Measurements from ENCODE around the gene B3GNT4.

DNA sequence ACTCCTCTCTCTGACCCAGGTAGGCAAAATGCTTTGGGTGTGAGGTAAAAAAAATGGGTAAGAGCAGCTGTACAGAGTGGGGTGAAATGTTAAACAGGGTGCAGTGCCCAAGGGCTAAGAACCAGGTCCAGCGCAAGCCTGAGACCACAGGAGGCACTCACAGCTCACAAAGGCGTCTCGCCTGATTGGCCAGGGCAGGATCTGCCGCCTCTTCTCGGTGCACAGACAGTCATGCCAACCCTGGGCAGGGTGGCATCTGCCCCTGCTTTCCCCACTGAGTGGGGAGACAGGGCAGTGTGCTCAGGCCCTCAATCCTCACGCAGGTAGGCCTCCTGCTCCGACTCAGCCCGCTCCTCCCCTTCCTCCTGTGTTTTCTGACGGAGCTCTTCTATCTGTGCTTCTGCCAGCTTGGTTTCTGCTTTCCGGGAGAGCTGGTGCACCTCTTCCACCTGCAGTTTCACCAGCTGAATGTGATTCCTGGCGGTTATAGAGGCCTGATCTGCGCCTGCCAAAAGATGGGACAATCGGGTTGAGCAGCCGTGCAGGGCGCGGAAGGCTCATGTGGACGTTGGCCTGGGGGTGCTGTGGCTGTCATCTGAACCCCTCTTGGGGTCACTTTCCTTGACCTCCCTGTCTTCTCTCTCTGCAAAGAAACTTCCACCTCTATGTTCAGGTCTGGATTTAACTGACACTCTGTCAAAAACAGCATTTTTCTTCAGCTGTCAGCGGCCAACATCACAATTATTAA is 4.7 kb downstream of the B3GNT4 start:
- TF ChIP-seq SNAI2 (CRISPR knock-in tag; IDR thresholded peaks at IDR 0.05) (no peak), ARNTL (CRISPR knock-in tag; IDR thresholded peaks at IDR 0.05; ENCODE audit: borderline replicate concordance, low read depth) (no peak), PATZ1 (CRISPR knock-in tag; IDR thresholded peaks at IDR 0.05; ENCODE audit: borderline replicate concordance) (no peak), TSHZ2 (CRISPR knock-in tag; IDR thresholded peaks at IDR 0.05) (no peak), ZC3H10 (CRISPR knock-in tag; IDR thresholded peaks at IDR 0.05) (no peak), ZNF8 (CRISPR knock-in tag; IDR thresholded peaks at IDR 0.05) (no peak), CREB5 (CRISPR knock-in tag; IDR thresholded peaks at IDR 0.05; ENCODE audit: low read depth) (no peak)
